ENCODE data around the gene BABAM2.

- no peak for TF ChIP-seq POLR2A (IDR thresholded peaks at IDR 0.05)
- TF ChIP-seq, protein P1, sequence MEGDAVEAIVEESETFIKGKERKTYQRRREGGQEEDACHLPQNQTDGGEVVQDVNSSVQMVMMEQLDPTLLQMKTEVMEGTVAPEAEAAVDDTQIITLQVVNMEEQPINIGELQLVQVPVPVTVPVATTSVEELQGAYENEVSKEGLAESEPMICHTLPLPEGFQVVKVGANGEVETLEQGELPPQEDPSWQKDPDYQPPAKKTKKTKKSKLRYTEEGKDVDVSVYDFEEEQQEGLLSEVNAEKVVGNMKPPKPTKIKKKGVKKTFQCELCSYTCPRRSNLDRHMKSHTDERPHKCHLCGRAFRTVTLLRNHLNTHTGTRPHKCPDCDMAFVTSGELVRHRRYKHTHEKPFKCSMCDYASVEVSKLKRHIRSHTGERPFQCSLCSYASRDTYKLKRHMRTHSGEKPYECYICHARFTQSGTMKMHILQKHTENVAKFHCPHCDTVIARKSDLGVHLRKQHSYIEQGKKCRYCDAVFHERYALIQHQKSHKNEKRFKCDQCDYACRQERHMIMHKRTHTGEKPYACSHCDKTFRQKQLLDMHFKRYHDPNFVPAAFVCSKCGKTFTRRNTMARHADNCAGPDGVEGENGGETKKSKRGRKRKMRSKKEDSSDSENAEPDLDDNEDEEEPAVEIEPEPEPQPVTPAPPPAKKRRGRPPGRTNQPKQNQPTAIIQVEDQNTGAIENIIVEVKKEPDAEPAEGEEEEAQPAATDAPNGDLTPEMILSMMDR (IDR thresholded peaks at IDR 0.05): no peak
These were observed 105.8 kb downstream of the BABAM2 start for GRCh38 chr2:27996156-27996922.

Data from thyroid gland (tissue), 4 donors.